Stimulated activated CD8-positive, alpha-beta memory T cell treated with anti-CD3 and anti-CD28 coated beads, Interleukin-7, amount 100 ng/mL, for 1 hour (primary cell): ENCODE measurements around the gene C1GALT1C1L.
"Not testable (repeated sequence)": the region's sequence is repeated elsewhere in the genome, so short reads cannot be mapped to it uniquely, and the experiment has no call there.

ENCODE experiments used
- DNase-seq, 2 donors: peaks; one replicate each; pipeline ENCODE4 v3.0.0-alpha.2; 2020; ENCODE audit warnings: low read depth in 2 of 2

Gene C1GALT1C1L

GRCh38 chr2:43676322-43677050 is at the start of gene C1GALT1C1L:
C1GALT1C1L (minus strand) TSS chr2:43676429; CDS start chr2:43676322, 107 bp downstream.
- DNase-seq = no peak

DNA sequence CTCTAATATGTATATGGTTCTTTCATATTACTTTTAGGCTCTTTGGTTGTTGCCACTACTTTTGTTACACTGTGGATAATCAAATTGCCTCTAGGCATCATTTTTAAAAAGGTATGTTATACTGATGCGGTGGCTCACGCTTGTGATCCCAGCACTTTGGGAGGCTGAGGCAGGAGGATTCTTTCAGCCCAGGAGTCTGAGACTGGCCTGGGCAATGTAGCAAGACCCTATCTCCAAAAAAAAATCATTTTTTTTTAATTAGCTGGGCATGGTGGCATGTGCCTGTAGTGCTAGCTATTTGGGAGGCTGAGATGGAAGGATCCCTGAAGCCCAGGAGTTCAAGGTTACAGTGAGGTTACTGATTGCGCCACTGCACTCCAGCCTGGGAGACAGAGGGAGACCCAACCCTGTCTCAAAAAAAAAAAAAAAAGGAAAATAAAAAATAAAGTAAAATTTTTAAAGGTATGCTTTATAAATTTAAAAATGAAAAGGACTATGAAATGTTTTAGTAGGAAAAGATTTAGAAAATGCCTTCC is 49.5 kb upstream of the C1GALT1C1L start:
- DNase-seq = no peak

- no peak for DNase-seq
Observed at GRCh38 chr2:43724728-43725526, 48.7 kb upstream of the C1GALT1C1L start.

GRCh38 chr2:43718530-43719124 is 42.4 kb upstream of the C1GALT1C1L start:
- no peak for DNase-seq

GRCh38 chr2:43717322-43717721 is 41.1 kb upstream of the C1GALT1C1L start:
- DNase-seq = no peak

- no peak for DNase-seq
Observed at GRCh38 chr2:43715300-43716098, 39.3 kb upstream of the C1GALT1C1L start.

- no peak for DNase-seq
Observed at GRCh38 chr2:43714164-43714563, 37.9 kb upstream of the C1GALT1C1L start.

DNA sequence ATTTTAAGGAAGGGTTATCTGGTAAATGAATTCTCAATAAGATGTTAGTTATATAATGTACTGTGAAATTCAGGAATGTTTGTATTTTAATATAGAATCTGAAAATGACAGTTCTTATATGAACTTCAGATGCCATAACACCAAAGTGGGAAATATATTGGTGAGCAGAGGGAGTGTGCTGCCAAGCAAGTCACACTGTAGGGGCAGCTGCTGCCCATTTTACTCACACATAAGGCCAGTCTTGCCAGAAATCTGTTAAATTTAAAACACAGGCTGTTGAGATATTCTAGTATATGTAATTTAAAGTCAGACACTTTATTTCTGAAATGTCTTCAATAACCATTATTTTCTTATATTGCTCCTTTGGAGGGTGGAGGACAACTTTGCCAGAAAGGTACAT is 34.6 kb upstream of the C1GALT1C1L start:
- no peak for DNase-seq

DNA sequence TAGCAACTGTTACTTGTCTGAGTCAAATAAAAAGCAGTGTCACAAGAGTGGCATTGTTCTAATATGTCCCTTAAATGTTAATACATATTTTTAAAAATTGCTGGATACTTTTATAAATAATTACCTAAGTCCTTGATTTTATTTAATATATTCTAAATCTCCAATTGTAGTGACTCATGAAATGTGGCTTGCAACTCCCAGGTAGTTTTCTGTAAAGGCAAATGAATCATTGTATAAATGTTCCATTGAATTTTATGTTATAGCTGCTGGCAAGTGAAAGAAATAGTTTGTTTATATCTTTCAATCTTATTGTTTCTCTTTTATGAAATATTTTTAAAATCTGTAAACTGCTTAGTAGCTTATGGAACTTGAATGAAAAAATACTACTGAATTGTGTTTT is 32.7 kb upstream of the C1GALT1C1L start:
- no peak for DNase-seq

DNA sequence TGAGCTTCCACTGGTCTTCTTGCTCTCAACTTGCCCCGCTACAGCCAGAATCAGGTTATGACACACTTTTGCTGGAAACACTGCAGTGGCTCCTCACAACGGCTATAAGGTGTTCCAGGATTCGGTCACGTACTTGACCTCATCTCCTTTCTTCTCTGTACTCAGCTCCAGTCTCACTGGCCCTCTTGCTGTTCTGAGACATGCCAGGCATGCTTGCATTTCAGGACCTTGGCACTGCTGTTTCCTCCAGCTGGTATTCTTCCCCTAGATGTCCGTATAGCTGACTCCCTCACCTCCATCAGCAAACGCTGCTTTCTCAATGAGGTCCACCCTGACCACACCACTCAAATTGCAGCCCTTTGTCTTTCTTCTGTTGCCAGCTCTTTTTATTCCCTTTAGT is 31.9 kb upstream of the C1GALT1C1L start:
- no peak for DNase-seq

- DNase-seq = no peak
Observed at GRCh38 chr2:43707255-43708015, 31.2 kb upstream of the C1GALT1C1L start.

DNA sequence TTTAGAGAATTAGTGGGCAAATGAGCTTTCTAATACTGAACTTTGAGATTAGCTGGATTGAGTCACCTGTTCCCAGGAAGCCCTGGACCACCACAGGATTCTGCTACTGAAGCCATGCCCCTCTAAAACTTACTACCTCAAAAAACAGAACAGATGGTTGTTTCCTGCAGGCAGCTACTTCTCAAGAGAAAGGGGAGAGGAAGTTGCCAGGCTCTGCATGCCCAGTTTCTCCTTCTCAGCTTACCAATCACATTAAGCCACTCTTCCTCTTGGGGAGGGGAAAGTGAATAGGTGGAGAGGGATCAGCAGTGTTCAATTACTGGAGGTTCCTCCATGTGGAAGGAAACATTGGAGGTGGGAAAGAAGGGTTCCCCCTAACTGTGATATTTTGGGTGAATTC is 24.9 kb upstream of the C1GALT1C1L start:
- DNase-seq = no peak

DNA sequence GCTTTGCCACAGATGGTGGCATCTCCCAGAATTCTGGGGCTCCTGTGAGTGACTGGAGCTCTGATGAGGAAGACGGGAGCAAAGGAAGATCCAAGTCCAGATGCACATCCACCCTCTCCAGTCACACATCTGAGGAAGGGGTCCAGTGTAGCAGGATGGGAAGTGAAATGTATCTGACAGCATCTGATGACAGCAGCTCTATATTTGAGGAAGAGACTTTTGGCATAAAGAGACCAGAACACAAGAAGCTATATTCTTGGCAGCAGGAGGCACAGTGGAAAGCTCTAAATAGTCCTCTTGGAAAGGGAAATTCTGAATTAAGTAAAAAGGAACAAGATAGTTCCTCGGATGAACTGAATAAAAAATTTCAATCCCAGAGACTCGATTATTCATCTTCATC is 23.5 kb upstream of the C1GALT1C1L start:
- no peak for DNase-seq

- not testable (repeated sequence) for DNase-seq
Observed at GRCh38 chr2:43698140-43698539, 21.9 kb upstream of the C1GALT1C1L start.

DNA sequence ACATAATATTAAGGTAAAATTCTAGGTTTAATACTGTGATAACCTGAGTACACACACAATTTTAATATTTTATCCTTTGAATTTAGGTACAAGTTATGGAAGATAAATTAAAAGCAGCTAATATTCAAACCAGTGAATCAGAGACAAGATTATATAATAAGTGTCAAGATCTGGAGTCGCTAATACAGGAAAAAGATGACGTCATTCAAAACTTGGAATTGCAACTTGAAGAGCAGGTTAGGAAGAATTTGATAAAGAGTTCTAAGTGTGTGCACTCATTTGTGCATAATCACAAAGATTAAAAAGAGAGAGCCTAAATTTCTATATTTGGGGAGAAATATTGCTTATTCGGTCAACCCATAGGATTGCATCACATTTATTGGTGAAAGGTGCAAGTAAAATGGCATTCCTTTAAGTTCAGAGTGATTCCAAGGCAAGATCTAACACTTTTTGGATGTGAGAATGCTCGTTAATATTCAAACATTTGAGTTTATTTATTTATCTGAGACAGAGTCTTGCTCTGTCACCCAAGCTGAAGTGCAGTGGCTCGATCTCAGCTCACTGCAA is 16.3 kb upstream of the C1GALT1C1L start:
- DNase-seq = no peak

GRCh38 chr2:43689999-43690398 is 13.8 kb upstream of the C1GALT1C1L start:
- no peak for DNase-seq

DNA sequence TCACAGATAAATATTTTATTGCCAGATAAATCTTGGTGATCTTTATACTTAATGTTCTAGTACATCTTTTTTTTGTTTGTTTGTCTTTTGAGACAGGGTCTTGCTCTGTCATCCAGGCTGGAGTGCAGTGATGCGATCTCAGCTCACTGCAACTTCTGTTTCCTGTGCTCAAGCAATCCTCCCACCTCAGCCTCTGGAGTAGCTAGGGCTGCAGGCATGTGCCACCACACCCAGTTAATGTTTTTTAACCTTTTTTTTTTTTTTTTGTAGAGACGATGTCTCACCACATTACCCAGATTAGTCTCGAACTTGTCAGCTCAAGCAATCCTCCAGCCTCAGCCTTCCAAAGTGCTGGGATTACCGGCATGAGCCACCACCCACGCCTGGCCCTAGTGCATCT is 9.1 kb upstream of the C1GALT1C1L start:
- DNase-seq = no peak

- not testable (repeated sequence) for DNase-seq
Observed at GRCh38 chr2:43677783-43678182, 1.6 kb upstream of the C1GALT1C1L start.

DNA sequence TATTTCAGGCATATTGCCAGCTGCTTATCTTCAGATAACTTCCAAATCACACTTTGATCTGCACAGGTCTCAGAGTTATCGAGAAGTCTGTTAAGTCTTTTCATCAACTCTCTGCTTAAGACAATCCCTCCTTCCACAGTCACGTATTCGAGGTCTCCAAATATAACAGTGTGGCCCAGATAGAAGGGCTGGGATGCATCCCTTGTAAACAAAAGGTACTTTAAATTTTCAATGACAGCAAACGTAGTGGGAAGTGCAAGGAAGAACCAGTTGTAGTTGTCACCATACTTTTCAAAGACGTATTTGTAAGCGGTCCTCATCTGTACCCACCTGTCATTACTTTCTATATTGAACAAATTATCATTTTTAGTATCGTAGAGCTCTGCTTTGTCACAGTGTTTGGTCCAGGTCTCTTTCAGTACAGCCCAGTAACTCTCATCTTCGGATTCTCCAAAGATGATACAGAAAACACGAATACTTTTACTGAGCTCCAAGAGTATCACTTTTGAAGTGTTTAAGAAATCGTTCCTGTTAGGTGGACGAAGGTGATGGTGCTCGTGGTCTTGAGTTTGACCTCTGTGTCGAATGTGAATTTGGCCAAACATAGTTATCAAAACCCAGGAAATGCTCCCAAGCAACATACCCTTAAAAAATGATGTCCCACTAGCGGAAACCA is 445 bp downstream of the C1GALT1C1L start:
- no peak for DNase-seq

DNA sequence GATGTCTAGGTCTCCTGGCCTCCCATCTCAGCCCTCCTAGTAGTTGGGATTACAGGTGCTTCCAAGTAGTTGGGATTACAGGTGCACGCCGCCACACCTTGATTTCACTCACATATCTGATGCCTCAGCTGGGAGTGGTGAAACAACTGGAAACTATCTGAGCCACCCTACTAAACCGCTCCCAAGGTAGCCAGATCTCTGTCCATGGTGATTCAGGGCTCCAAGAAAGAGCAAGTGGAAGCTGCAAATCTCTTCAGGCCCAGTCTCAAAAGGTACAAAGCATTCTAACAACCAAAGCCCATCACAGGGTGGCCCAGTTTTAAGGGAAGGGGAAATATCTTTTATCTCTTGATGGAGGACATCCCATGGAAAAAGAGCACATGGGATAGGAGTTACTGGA is 19.0 kb downstream of the C1GALT1C1L start:
- no peak for DNase-seq
